OCI-LY7 (cell line): ENCODE data around the gene UQCC5. TPM values are rescaled to one million over a fixed set of nuclear protein-coding genes. Genes with fewer than 3 reads are reported as not detected.
A peak's percentile ranks its signal among the peaks of the same experiment; 100 is the strongest.

Experiments
- BruUV-seq: library from RNA; stranded (reverse); fragments of 400-500 nt; replicated peaks from 2 replicates; lab custom pipeline; 2021; lab: Mats Ljungman, UMichigan
- CTCF ChIA-PET: fragments of 300-600 bp; sonication (Branson Sonifier 250); formaldehyde crosslinking; loops from one replicate; lab custom pipeline; 2022; ENCODE audit warnings: antibody characterized with exemption; ENCODE audit not compliant: unreplicated experiment; lab: Charles Lee
- POLR2A ChIA-PET: fragments of 300-600 bp; sonication (Branson Sonifier 250); formaldehyde crosslinking; loops from one replicate; lab custom pipeline; 2022; ENCODE audit warnings: antibody characterized with exemption; lab: Charles Lee
- DNase-seq: peaks from one replicate; pipeline ENCODE4 v3.0.0-alpha.2; 2015; ENCODE audit warnings: low spot score
- H2AFZ ChIP-seq: fragments of 200-600 bp; sonication (generic), shearing (Covaris generic); 2 replicates; pipeline ENCODE4 v1.6.1; 2014; ENCODE audit warnings: mild to moderate bottlenecking, antibody characterized with exemption, low read length, moderate library complexity
- H3K27ac ChIP-seq: fragments of 200-600 bp; sonication (generic); 2 replicates; pipeline ENCODE4 v1.5.1; 2014; ENCODE audit warnings: mixed run types, low read depth, mild to moderate bottlenecking, moderate library complexity, low read length, inconsistent platforms; ENCODE audit not compliant: poor library complexity, severe bottlenecking
- H3K36me3 ChIP-seq: fragments of 200-600 bp; sonication (generic); 2 replicates; pipeline ENCODE4 v1.6.1; 2014; ENCODE audit warnings: mild to moderate bottlenecking, antibody characterized with exemption, low read length, moderate library complexity, mixed read lengths; ENCODE audit not compliant: insufficient read depth
- H3K4me1 ChIP-seq: fragments of 200-600 bp; sonication (generic); 2 replicates; pipeline ENCODE4 v1.5.1; 2014; ENCODE audit warnings: mild to moderate bottlenecking, low read length; ENCODE audit not compliant: insufficient read depth, poor library complexity, severe bottlenecking
- H3K4me2 ChIP-seq: fragments of 200-600 bp; sonication (generic); 2 replicates; pipeline ENCODE4 v1.6.1; 2014; ENCODE audit warnings: mild to moderate bottlenecking, low read length
- H3K4me3 ChIP-seq: fragments of 200-600 bp; sonication (generic); 2 replicates; pipeline ENCODE4 v1.5.1; 2014; ENCODE audit warnings: mild to moderate bottlenecking, low read depth, low read length; ENCODE audit not compliant: poor library complexity, severe bottlenecking
- H3K79me2 ChIP-seq: fragments of 200-600 bp; sonication (generic); 2 replicates; pipeline ENCODE4 v1.6.1; 2016; ENCODE audit warnings: low read depth, mild to moderate bottlenecking, low read length, moderate library complexity, mixed read lengths; ENCODE audit not compliant: insufficient read depth
- H3K9me2 ChIP-seq: fragments of 200-600 bp; sonication (generic); 2 replicates; pipeline ENCODE4 v1.6.1; 2016; ENCODE audit warnings: mild to moderate bottlenecking, low read length, mixed read lengths; ENCODE audit not compliant: insufficient read depth
- H3K9me3 ChIP-seq: fragments of 200-600 bp; sonication (generic); 2 replicates; pipeline ENCODE4 v1.6.1; 2014; ENCODE audit warnings: mild to moderate bottlenecking, mixed run types, low read length, mixed read lengths
- H4K20me1 ChIP-seq: fragments of 200-600 bp; sonication (generic); 2 replicates; pipeline ENCODE4 v1.6.1; 2014; ENCODE audit warnings: mild to moderate bottlenecking, antibody characterized with exemption, low read length, moderate library complexity, mixed read lengths; ENCODE audit not compliant: insufficient read depth
- EZH2phosphoT487 ChIP-seq: fragments of 200-600 bp; sonication (generic); IDR thresholded peaks from 2 replicates; pipeline ENCODE4 v1.6.1; 2018; ENCODE audit warnings: low read depth, borderline replicate concordance, mild to moderate bottlenecking, mixed run types, antibody characterized with exemption, low read length, moderate library complexity, mixed read lengths
- intact Hi-C: fragments of 100-400 bp; cut with micrococcal nuclease; formaldehyde crosslinking; loops from one replicate; pipeline ENCODE4 v1.10.0; 2022; ENCODE audit not compliant: unreplicated experiment
- total RNA-seq, 2 experiments: library from RNA; depleted of rRNA in 1 of 2; stranded (reverse); fragments of >200 nt in 1 of 2; shearing (Covaris generic) in 1 of 2; gene quantifications; 2 replicates each; pipeline ENCODE4 v1.2.3, GENCODE V29; 2014 to 2022
- TF ChIP-seq, protein P1 (sequence below): fragments of 200-600 bp; sonication (generic); conservative IDR thresholded peaks from 2 replicates; pipeline ENCODE4 v1.5.1; 2014; ENCODE audit warnings: mild to moderate bottlenecking, antibody characterized with exemption, low read length, moderate library complexity, mixed read lengths

Gene UQCC5
- total RNA-seq, 2 experiments from 2014 or later: 18.4 to 25.6 TPM

DNA sequence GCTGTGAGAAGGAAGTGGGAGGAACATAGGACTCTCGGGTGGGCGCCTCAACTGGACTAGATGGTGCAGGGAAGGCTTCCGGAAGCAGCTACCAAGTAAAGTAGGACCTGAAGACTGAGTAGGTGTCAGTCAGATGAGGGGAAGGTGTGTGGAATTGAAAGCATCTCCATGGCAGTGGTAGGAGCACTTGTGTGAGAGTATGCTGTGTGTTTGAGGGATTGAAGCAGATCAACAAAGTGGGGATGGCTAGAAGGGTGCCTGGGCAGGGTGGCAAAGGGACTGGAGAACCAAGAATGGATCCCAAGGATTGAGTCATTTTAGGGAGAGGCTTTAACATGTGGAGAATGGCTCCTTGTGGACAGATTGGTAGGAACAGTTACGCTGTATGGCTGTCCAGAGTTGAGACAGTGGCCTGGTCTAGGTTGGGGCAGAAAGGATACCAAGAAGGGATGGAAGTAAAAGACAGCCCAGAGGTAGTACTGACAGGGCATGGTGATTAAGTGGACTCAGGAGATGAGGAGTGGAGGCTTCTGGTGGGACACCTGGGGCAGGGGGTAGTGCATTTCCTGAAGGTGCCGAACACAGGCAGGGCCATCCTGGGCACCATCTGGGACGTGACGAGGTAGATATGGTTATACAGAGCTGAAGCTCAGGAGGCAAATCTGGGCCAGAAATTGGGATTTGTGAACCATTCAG is 1.5 kb downstream of the UQCC5 start:
- TF ChIP-seq, protein P1, sequence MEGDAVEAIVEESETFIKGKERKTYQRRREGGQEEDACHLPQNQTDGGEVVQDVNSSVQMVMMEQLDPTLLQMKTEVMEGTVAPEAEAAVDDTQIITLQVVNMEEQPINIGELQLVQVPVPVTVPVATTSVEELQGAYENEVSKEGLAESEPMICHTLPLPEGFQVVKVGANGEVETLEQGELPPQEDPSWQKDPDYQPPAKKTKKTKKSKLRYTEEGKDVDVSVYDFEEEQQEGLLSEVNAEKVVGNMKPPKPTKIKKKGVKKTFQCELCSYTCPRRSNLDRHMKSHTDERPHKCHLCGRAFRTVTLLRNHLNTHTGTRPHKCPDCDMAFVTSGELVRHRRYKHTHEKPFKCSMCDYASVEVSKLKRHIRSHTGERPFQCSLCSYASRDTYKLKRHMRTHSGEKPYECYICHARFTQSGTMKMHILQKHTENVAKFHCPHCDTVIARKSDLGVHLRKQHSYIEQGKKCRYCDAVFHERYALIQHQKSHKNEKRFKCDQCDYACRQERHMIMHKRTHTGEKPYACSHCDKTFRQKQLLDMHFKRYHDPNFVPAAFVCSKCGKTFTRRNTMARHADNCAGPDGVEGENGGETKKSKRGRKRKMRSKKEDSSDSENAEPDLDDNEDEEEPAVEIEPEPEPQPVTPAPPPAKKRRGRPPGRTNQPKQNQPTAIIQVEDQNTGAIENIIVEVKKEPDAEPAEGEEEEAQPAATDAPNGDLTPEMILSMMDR: no peak
- no peak for TF ChIP-seq EZH2phosphoT487
- H3K4me3 ChIP-seq: peak overlapping the region; percentile 90
- H3K27ac ChIP-seq: no peak overlapping the region
- DNase-seq: no peak
- no peaks in the 10 kb centered on the region for H3K9me3 ChIP-seq
- intact Hi-C loops: loop anchor here (5.0 kb wide), 2 partner anchors 66 to 81 kb away; partner anchors contain the start of gene NISCH
- no TSS peak for BruUV-seq
- peaks cover 35% of the 10 kb centered on the region for H3K79me2 ChIP-seq
- POLR2A ChIA-PET: interaction anchor here (0.5 to 0.6 kb wide), 2 partner anchors 36 to 171 kb away, joined by 4 read pairs; no protein-coding TSS in a partner anchor
- peaks cover 35% of the 10 kb centered on the region for H3K36me3 ChIP-seq
- peaks cover 14% of the 10 kb centered on the region; the same call in 1 of the 2 replicates for H4K20me1 ChIP-seq
- no peaks in the 10 kb centered on the region for H3K9me2 ChIP-seq
- no peak overlapping the region for H2AFZ ChIP-seq
- peaks cover 43% of the 10 kb centered on the region for H3K4me1 ChIP-seq
- CTCF ChIA-PET: no interaction called here
- H3K4me2 ChIP-seq: peak overlapping the region; percentile 85

DNA sequence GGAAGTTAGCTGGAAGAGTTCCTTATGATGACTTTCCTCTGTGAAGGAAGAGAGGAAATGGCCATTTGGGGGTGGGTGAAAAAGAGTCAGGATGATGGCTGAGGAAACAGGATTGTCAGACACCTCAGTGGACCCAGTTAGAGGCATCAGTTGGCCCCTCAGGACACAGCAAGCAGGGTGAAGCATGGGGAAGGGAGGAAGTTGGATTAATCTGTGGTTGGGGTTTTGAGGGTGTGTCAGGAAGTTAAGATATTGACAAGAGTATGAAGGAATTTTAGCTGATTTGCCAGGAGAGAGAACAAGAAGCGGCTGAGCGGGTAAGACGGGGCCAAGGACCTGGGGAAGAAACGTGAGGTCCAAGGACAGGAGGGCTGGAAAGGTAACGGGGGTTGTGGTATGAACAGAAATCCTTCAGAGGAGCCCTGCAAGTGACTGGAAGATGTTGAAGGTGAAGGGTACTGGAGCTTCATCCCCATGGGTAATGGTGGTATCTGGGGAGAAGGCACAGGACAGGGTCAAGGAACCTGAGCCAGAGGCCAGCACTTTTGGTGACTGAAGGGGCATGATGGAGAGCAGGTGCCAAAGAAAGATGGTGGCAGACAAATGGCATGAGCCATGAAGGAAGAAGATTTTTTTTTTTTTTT is 2.7 kb downstream of the UQCC5 start:
- Histone ChIP-seq H3K79me2 (peaks cover 35% of the 10 kb centered on the region), H3K27ac (no peak overlapping the region), H3K4me2 (peak overlapping the region; percentile 43), H2AFZ (no peak overlapping the region), H3K9me2 (no peaks in the 10 kb centered on the region), H3K4me3 (no peak overlapping the region), H4K20me1 (peaks cover 14% of the 10 kb centered on the region; the same call in 1 of the 2 replicates), H3K9me3 (no peaks in the 10 kb centered on the region), H3K4me1 (peaks cover 41% of the 10 kb centered on the region), H3K36me3 (peaks cover 48% of the 10 kb centered on the region)
- DNase-seq: no peak
- POLR2A ChIA-PET: no interaction called here
- CTCF ChIA-PET: no interaction called here
- TF ChIP-seq EZH2phosphoT487: no peak
- TF ChIP-seq, protein P1: no peak
- no TSS peak for BruUV-seq
- intact Hi-C loops: loop anchor here (5.0 kb wide), 2 partner anchors 67 to 82 kb away; partner anchors contain the start of gene NISCH
